ENCODE results near the gene FZD2. TPM values are rescaled to one million over a fixed set of nuclear protein-coding genes. Genes with fewer than 3 reads are reported as not detected.
"Not testable (repeated sequence)": the region's sequence is repeated elsewhere in the genome, so short reads cannot be mapped to it uniquely, and the experiment has no call there.

The FZD2 gene
- total and polyA plus RNA-seq, 2 of the 13 experiments (the other 11 are each of a cell fraction or from before 2014, with no cell fraction given): 0.07 to 0.13 TPM

DNA sequence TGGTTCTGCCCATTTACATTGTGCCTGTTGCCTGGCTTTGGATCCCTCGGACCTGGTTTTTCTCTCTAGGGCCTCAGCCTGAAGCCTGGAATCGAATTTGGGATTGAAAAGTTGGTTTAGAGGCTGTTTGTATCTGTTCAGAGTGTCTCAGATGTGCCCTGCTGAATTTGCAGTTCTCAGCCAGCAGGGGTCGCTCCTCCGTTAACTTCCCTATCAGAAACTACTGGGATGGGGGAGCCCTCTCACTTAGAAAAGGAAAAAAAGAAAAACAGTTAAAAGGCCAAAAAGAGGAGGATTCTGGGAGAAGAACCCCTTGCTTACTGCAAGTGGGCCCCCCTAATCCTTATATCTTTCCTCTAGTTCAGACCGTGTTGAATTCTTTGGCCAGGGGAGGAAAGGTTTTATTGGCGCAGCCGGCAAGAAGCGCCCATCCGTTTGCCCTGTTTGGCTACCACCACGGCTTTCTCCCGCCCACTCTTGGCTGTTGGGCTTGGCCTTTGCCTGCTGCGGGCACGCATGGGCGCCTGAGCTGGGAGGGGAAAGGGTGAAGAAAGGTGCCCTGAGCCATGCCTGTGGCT, 8.7 kb downstream of the FZD2 start:
- CTCF ChIA-PET (ENCODE audit: low intra/inter-chr PET ratio, low total read pairs): no interaction called here
- no peak for TF ChIP-seq ZNF790 (CRISPR knock-in tag; IDR thresholded peaks at IDR 0.05; ENCODE audit: borderline replicate concordance)
- TF ChIP-seq, protein P1, sequence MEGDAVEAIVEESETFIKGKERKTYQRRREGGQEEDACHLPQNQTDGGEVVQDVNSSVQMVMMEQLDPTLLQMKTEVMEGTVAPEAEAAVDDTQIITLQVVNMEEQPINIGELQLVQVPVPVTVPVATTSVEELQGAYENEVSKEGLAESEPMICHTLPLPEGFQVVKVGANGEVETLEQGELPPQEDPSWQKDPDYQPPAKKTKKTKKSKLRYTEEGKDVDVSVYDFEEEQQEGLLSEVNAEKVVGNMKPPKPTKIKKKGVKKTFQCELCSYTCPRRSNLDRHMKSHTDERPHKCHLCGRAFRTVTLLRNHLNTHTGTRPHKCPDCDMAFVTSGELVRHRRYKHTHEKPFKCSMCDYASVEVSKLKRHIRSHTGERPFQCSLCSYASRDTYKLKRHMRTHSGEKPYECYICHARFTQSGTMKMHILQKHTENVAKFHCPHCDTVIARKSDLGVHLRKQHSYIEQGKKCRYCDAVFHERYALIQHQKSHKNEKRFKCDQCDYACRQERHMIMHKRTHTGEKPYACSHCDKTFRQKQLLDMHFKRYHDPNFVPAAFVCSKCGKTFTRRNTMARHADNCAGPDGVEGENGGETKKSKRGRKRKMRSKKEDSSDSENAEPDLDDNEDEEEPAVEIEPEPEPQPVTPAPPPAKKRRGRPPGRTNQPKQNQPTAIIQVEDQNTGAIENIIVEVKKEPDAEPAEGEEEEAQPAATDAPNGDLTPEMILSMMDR (CRISPR knock-in tag; IDR thresholded peaks at IDR 0.05): peak; percentile 16; the same call in 1 of the 2 replicates
- TF ChIP-seq ZNF17 (CRISPR knock-in tag; IDR thresholded peaks at IDR 0.05): no peak
- TF ChIP-seq CHD4 (IDR thresholded peaks at IDR 0.05; ENCODE audit: borderline replicate concordance, low read length): 0 out of 2 replicates have a peak, but pooled peaks have one; percentile 33
- in situ Hi-C loops (cut with HindIII; ENCODE audit: extremely low pct_ligation_motif_present, low pct_unique_long_range_greater_than_20kb): no loop called here
- DNase-seq (ENCODE audit: low spot score) (no peak), FAIRE-seq (no peak), ATAC-seq (no peak)
- H4K20me1 ChIP-seq (ENCODE audit: insufficient read depth, low read length): no peaks in the 10 kb centered on the region
- no peak overlapping the region for H2AFZ ChIP-seq (ENCODE audit: low read length)
- intact Hi-C loops (cut with micrococcal nuclease; ENCODE audit: unreplicated experiment): no loop called here
- no peak overlapping the region for H3K4me2 ChIP-seq (ENCODE audit: low read depth, low read length)
- POLR2A ChIA-PET: no interaction called here
- peaks cover 6 to 21% of the 10 kb centered on the region in 2 experiments; a peak in 4 of 5 replicates for H3K27me3 ChIP-seq (ENCODE audit: control insufficient read depth in 1 of 2, insufficient read depth in 2 of 2, low read length in 2 of 2)
- H3K79me2 ChIP-seq (ENCODE audit: insufficient read depth, low read length): no peaks in the 10 kb centered on the region
- peaks cover 14% of the 10 kb centered on the region for H3K9me3 ChIP-seq (ENCODE audit: low read length)
- no peak overlapping the region for H3K27ac ChIP-seq (ENCODE audit: extremely low read length, insufficient read depth, low read length)
- 73% methylated on average over 14 of the region's 14 CpGs for WGBS (ENCODE audit: low lambda C conversion rate)
- H3K9ac ChIP-seq (ENCODE audit: insufficient read depth, low read depth, low read length): no peak overlapping the region
- no TSS peak for BruUV-seq (replicated peaks)
- H3K4me1 ChIP-seq (ENCODE audit: insufficient read depth, low read length): peaks cover 7% of the 10 kb centered on the region
- H3K4me3 ChIP-seq (replicated peaks in 1 of 3; ENCODE audit: insufficient read depth in 1 of 3, low read depth in 2 of 3, low read length in 3 of 3): no peak overlapping the region
- no peaks in the 10 kb centered on the region for H3K36me3 ChIP-seq (replicated peaks in 1 of 2; ENCODE audit: control insufficient read depth in 1 of 2, insufficient read depth in 2 of 2, low read length in 2 of 2)

DNA sequence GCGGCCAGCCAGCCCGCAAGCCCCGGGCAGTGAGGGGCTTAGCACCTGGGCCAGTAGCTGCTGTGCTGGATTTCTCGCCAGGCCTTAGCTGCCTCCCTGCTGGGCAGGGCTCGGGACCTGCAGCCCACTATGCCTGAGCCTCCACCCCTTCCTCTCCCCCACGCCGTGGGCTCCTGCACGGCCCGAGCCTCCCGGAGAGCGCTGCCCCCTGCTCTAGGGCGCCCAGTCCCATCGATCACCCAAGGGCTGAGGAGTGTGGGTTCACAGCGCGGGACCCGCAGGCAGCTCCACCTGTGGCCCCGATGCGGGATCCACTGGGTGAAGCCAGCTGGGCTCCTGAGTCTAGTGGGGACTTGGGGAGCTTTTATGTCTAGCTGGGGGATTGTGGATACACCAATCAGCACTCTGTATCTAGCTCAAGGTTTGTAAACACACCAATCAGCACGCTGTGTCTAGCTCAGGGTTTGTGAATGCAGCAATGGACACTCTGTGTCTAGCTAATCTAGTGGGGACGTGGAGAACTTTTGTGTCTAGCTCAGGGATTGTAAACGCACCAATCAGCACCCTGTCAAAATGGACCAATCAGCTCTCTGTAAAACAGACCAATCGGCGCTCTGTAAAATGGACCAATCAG, 11.1 kb downstream of the FZD2 start:
- H3K4me1 ChIP-seq (ENCODE audit: insufficient read depth, low read length); H3K79me2 ChIP-seq (ENCODE audit: insufficient read depth, low read length); H3K4me2 ChIP-seq (ENCODE audit: low read depth, low read length); DNase-seq (ENCODE audit: low spot score); H3K4me3 ChIP-seq (replicated peaks in 1 of 3; ENCODE audit: insufficient read depth in 1 of 3, low read depth in 2 of 3, low read length in 3 of 3); POLR2A ChIA-PET; FAIRE-seq; CTCF ChIA-PET (ENCODE audit: low intra/inter-chr PET ratio, low total read pairs); H4K20me1 ChIP-seq (ENCODE audit: insufficient read depth, low read length); H2AFZ ChIP-seq (ENCODE audit: low read length); H3K27me3 ChIP-seq (ENCODE audit: control insufficient read depth in 1 of 2, insufficient read depth in 2 of 2, low read length in 2 of 2); H3K36me3 ChIP-seq (replicated peaks in 1 of 2; ENCODE audit: control insufficient read depth in 1 of 2, insufficient read depth in 2 of 2, low read length in 2 of 2); intact Hi-C loops (cut with micrococcal nuclease; ENCODE audit: unreplicated experiment); in situ Hi-C loops (cut with HindIII; ENCODE audit: extremely low pct_ligation_motif_present, low pct_unique_long_range_greater_than_20kb); H3K27ac ChIP-seq (ENCODE audit: extremely low read length, insufficient read depth, low read length); BruUV-seq (replicated peaks); H3K9ac ChIP-seq (ENCODE audit: insufficient read depth, low read depth, low read length): not testable (repeated sequence)
- peak; percentile 69 for TF ChIP-seq NFYC (CRISPR knock-in tag; IDR thresholded peaks at IDR 0.05)
- peak; percentile 74 for TF ChIP-seq NFYB (CRISPR knock-in tag; IDR thresholded peaks at IDR 0.05)
- ATAC-seq: peak; percentile 58
- peaks cover 14% of the 10 kb centered on the region for H3K9me3 ChIP-seq (ENCODE audit: low read length)
- 58% methylated on average over 16 of the region's 23 CpGs for WGBS (ENCODE audit: low lambda C conversion rate)
